HL-60 (cell line): ENCODE measurements around the gene WFS1.

Source experiments
- SPI1 ChIP-seq: IDR thresholded peaks from 2 replicates; pipeline ENCODE4 v1.6.1; 2012; ENCODE audit warnings: low read depth, mild to moderate bottlenecking, borderline replicate concordance
- TF ChIP-seq, protein P1 (sequence below): IDR thresholded peaks from 2 replicates; pipeline ENCODE4 v1.6.1; 2012; ENCODE audit warnings: low read depth; ENCODE audit not compliant: insufficient replicate concordance
- TF ChIP-seq, protein P2 (sequence below): IDR thresholded peaks from one replicate; pipeline ENCODE4 v1.5.1; 2011; ENCODE audit warnings: low read length, control low read depth, inconsistent platforms; ENCODE audit not compliant: insufficient read depth

DNA sequence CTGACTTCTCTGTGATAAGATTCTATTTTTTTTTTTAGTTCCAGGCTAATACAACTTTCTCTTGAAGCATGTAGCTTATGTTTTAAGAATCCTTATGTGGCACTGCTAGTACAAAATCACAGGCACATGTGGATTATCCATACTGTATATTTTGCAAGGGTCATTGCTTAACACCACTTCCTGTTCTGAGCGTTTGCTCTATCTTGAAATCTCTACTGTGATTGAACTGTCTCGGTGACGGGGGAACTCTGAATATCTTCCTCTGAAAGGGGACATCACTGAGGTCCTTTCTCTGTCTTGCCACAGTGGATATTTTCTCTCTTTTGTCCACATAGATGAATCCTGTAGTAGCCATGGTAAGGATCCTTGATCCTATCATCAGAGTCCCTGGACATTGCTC, 2.1 kb upstream of the WFS1 start:
- TF ChIP-seq, protein P1, sequence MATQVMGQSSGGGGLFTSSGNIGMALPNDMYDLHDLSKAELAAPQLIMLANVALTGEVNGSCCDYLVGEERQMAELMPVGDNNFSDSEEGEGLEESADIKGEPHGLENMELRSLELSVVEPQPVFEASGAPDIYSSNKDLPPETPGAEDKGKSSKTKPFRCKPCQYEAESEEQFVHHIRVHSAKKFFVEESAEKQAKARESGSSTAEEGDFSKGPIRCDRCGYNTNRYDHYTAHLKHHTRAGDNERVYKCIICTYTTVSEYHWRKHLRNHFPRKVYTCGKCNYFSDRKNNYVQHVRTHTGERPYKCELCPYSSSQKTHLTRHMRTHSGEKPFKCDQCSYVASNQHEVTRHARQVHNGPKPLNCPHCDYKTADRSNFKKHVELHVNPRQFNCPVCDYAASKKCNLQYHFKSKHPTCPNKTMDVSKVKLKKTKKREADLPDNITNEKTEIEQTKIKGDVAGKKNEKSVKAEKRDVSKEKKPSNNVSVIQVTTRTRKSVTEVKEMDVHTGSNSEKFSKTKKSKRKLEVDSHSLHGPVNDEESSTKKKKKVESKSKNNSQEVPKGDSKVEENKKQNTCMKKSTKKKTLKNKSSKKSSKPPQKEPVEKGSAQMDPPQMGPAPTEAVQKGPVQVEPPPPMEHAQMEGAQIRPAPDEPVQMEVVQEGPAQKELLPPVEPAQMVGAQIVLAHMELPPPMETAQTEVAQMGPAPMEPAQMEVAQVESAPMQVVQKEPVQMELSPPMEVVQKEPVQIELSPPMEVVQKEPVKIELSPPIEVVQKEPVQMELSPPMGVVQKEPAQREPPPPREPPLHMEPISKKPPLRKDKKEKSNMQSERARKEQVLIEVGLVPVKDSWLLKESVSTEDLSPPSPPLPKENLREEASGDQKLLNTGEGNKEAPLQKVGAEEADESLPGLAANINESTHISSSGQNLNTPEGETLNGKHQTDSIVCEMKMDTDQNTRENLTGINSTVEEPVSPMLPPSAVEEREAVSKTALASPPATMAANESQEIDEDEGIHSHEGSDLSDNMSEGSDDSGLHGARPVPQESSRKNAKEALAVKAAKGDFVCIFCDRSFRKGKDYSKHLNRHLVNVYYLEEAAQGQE, result no peak
- TF ChIP-seq SPI1, result peak; percentile 61; the same call in 1 of the 2 replicates
- TF ChIP-seq, protein P2, sequence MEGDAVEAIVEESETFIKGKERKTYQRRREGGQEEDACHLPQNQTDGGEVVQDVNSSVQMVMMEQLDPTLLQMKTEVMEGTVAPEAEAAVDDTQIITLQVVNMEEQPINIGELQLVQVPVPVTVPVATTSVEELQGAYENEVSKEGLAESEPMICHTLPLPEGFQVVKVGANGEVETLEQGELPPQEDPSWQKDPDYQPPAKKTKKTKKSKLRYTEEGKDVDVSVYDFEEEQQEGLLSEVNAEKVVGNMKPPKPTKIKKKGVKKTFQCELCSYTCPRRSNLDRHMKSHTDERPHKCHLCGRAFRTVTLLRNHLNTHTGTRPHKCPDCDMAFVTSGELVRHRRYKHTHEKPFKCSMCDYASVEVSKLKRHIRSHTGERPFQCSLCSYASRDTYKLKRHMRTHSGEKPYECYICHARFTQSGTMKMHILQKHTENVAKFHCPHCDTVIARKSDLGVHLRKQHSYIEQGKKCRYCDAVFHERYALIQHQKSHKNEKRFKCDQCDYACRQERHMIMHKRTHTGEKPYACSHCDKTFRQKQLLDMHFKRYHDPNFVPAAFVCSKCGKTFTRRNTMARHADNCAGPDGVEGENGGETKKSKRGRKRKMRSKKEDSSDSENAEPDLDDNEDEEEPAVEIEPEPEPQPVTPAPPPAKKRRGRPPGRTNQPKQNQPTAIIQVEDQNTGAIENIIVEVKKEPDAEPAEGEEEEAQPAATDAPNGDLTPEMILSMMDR, result no peak
